MM.1S (cell line): ENCODE measurements around the gene CATSPERB.

ENCODE experiments used
- CTCF ChIP-seq: fragments of 300-600 bp; sonication (generic); IDR thresholded peaks from 2 replicates; pipeline ENCODE4 v1.5.1; 2016; ENCODE audit warnings: antibody characterized with exemption, low read length, mixed read lengths
- EZH2 ChIP-seq: fragments of 300-600 bp; sonication (generic); optimal IDR thresholded peaks from 2 replicates; pipeline ENCODE3; 2017; ENCODE audit warnings: low read depth, mild to moderate bottlenecking, antibody characterized with exemption, low read length, mixed read lengths
- EZH2phosphoT487 ChIP-seq: fragments of 300-600 bp; sonication (generic); IDR thresholded peaks from 2 replicates; pipeline ENCODE4 v1.6.1; 2018; ENCODE audit warnings: antibody characterized with exemption, low read length

GRCh38 chr14:91647856-91648255 lies 84.0 kb downstream of the CATSPERB start:
- TF ChIP-seq CTCF: no peak
- no peak for TF ChIP-seq EZH2
- no peak for TF ChIP-seq EZH2phosphoT487
